Lower leg skin (tissue), 4 donors: ENCODE results near the gene TALDO1. TPM values are rescaled to one million over a fixed set of nuclear protein-coding genes. Genes with fewer than 3 reads are reported as not detected.

ENCODE experiments used
- DNase-seq, 2 donors: peaks; one replicate each; pipeline ENCODE4 v3.0.0-alpha.2; 2019; ENCODE audit warnings: low spot score in 2 of 2
- H3K4me3 ChIP-seq: fragments of 200-600 bp; sonication (generic); 2 replicates; pipeline ENCODE4 v1.5.1; 2017; ENCODE audit warnings: mild to moderate bottlenecking, low read depth; ENCODE audit not compliant: poor library complexity, severe bottlenecking
- CTCF ChIP-seq, 3 donors: fragments of 450-650 bp; IDR thresholded peaks; one replicate each; pipeline ENCODE4 v1.5.1; 2016; ENCODE audit warnings: antibody characterized with exemption in 3 of 3, mild to moderate bottlenecking in 3 of 3, moderate library complexity in 2 of 3
- POLR2A ChIP-seq, 2 donors: fragments of 450-650 bp; IDR thresholded peaks; one replicate each; pipeline ENCODE4 v1.6.1; 2016 to 2017; ENCODE audit warnings: antibody characterized with exemption in 2 of 2, mild to moderate bottlenecking in 1 of 2, moderate library complexity in 1 of 2
- WGBS, 2 donors: methylation state at CpG; one replicate each; pipeline ENCODE4 v1.1.5; 2018; 5-methylcytosine and 5-hydroxymethylcytosine counted together
- intact Hi-C: fragments of 100-400 bp; cut with DNase I; formaldehyde crosslinking; loops from one replicate; pipeline ENCODE4 v1.15.0; 2023; ENCODE audit warnings: low total_unique reads
- total RNA-seq, 4 donors: library from RNA; depleted of rRNA; stranded (reverse); fragments of >200 nt; gene quantifications; one replicate each; pipeline ENCODE4 v1.1.0, GENCODE V29; 2016

Gene TALDO1
- total RNA-seq, 4 donors from 2014 or later = 167 to 249 (median 183) TPM

GRCh38 chr11:797296-798092 lies 50.2 kb downstream of the TALDO1 start:
- 0% methylated on average over 21 to 33 of the region's 57 CpGs for WGBS, 2 donors
- peak overlapping the region; percentile 43 for H3K4me3 ChIP-seq
- peak in 1 of 2 donors; percentile 93 for DNase-seq
- TF ChIP-seq CTCF (IDR thresholded peaks at IDR 0.05) (no peak), POLR2A (IDR thresholded peaks at IDR 0.05) (no peak)
- intact Hi-C loops = no loop called here

- H3K4me3 ChIP-seq = peak within 1 kb of the TSS; percentile 43
- TF ChIP-seq POLR2A (IDR thresholded peaks at IDR 0.05) (no peak), CTCF (IDR thresholded peaks at IDR 0.05) (no peak)
- peak in 1 of 2 donors; percentile 93 for DNase-seq
- intact Hi-C loops = no loop called here
- WGBS, 2 donors = 9 to 24% methylated on average over 4 to 25 of the region's 69 CpGs
These were observed 50.9 kb downstream of the TALDO1 start, which contains the start of gene SLC25A22 for GRCh38 chr11:798093-798713. SLC25A22 (minus strand) TSS chr11:798281; CDS start chr11:795006, 3,275 bp downstream.

GRCh38 chr11:799641-800316 lies 52.5 kb downstream of the TALDO1 start:
- intact Hi-C loops = no loop called here
- TF ChIP-seq CTCF (IDR thresholded peaks at IDR 0.05) (no peak), POLR2A (IDR thresholded peaks at IDR 0.05) (no peak)
- DNase-seq = no peak
- 93 to 95% methylated on average over 16 to 19 of the region's 32 CpGs for whole genome bisulfite sequencing, 2 donors
- H3K4me3 ChIP-seq = no peak overlapping the region

- WGBS, 2 donors = 91 to 96% methylated on average over 24 to 30 of the region's 30 CpGs
- DNase-seq = no peak
- H3K4me3 ChIP-seq = no peak overlapping the region
- TF ChIP-seq CTCF (IDR thresholded peaks at IDR 0.05) (no peak), POLR2A (IDR thresholded peaks at IDR 0.05) (no peak)
- intact Hi-C loops = no loop called here
These were observed 53.2 kb downstream of the TALDO1 start for GRCh38 chr11:800473-800872.

GRCh38 chr11:801097-801780 lies 54.0 kb downstream of the TALDO1 start:
- no peak for DNase-seq
- 83 to 90% methylated on average over 9 to 20 of the region's 20 CpGs for WGBS, 2 donors
- intact Hi-C loops = no loop called here
- no peak overlapping the region for H3K4me3 ChIP-seq
- no peak for TF ChIP-seq CTCF (IDR thresholded peaks at IDR 0.05)
- no peak for TF ChIP-seq POLR2A (IDR thresholded peaks at IDR 0.05)
